Choroid plexus epithelial cell (primary cell): ENCODE measurements around the gene SFXN5.

Experiments
- DNase-seq: peaks from one replicate; pipeline ENCODE4 v3.0.0-alpha.2; 2010; ENCODE audit warnings: low read depth
- H3K4me3 ChIP-seq: 2 replicates; pipeline ENCODE4 v1.5.1; 2011; ENCODE audit warnings: low read depth, mild to moderate bottlenecking, control low read depth, low read length, moderate library complexity
- TF ChIP-seq, protein P1 (sequence below): conservative IDR thresholded peaks from 2 replicates; pipeline ENCODE4 v1.5.1; 2011; ENCODE audit warnings: low read depth, mild to moderate bottlenecking, control low read depth, inconsistent platforms, low read length, moderate library complexity

SFXN5 gene

GRCh38 chr2:72917877-72918553 is 153.5 kb downstream of the SFXN5 start:
- DNase-seq = no peak
- TF ChIP-seq, protein P1, sequence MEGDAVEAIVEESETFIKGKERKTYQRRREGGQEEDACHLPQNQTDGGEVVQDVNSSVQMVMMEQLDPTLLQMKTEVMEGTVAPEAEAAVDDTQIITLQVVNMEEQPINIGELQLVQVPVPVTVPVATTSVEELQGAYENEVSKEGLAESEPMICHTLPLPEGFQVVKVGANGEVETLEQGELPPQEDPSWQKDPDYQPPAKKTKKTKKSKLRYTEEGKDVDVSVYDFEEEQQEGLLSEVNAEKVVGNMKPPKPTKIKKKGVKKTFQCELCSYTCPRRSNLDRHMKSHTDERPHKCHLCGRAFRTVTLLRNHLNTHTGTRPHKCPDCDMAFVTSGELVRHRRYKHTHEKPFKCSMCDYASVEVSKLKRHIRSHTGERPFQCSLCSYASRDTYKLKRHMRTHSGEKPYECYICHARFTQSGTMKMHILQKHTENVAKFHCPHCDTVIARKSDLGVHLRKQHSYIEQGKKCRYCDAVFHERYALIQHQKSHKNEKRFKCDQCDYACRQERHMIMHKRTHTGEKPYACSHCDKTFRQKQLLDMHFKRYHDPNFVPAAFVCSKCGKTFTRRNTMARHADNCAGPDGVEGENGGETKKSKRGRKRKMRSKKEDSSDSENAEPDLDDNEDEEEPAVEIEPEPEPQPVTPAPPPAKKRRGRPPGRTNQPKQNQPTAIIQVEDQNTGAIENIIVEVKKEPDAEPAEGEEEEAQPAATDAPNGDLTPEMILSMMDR = no peak
- H3K4me3 ChIP-seq = no peak overlapping the region

- TF ChIP-seq, protein P1 = no peak
- no peak for DNase-seq
- H3K4me3 ChIP-seq = no peak within 1 kb of the TSS
Observed at GRCh38 chr2:72917138-72917876, 154.2 kb downstream of the SFXN5 start, which contains the start of gene EMX1. TSS of gene EMX1 (plus strand) at chr2:72917519. CDS start at chr2:72917853, 334 bp downstream.

- H3K4me3 ChIP-seq = no peak overlapping the region
- no peak for DNase-seq
- TF ChIP-seq, protein P1 = no peak
Observed at GRCh38 chr2:72916743-72917137, 154.8 kb downstream of the SFXN5 start.

- H3K4me3 ChIP-seq = no peak overlapping the region
- TF ChIP-seq, protein P1 = no peak
- no peak for DNase-seq
Observed at GRCh38 chr2:72915907-72916742, 155.4 kb downstream of the SFXN5 start.

- TF ChIP-seq, protein P1 = no peak
- no peak overlapping the region for H3K4me3 ChIP-seq
- DNase-seq = no peak
Observed at GRCh38 chr2:72915320-72915906, 156.1 kb downstream of the SFXN5 start.

GRCh38 chr2:72914589-72915319 is 156.8 kb downstream of the SFXN5 start:
- no peak for DNase-seq
- TF ChIP-seq, protein P1 = no peak
- H3K4me3 ChIP-seq = no peak overlapping the region
